Measurements from ENCODE around the gene RFX5.
"Not testable (repeated sequence)": the region's sequence is repeated elsewhere in the genome, so short reads cannot be mapped to it uniquely, and the experiment has no call there.

Gene RFX5

DNA sequence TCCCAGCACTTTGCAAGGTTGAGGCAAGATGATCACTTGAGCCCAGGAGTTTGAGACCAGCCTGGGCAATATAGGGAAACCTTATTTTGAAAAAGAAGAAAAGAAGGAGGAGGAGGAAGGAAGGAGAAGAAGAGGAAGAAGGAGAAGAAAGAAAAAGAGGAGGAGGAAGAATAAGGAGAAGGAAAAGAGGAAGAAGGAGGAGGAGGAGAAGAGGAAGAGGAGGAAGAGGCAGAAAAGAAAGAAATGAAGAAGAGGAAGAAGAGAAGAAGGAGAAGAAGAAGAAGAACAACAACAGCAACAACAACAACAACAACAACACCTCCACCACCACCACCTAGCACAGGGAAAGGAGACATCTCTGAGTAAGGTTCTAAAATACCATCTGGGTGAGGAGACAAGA is 14.8 kb upstream of the RFX5 start:
- no peak for DNase-seq

DNA sequence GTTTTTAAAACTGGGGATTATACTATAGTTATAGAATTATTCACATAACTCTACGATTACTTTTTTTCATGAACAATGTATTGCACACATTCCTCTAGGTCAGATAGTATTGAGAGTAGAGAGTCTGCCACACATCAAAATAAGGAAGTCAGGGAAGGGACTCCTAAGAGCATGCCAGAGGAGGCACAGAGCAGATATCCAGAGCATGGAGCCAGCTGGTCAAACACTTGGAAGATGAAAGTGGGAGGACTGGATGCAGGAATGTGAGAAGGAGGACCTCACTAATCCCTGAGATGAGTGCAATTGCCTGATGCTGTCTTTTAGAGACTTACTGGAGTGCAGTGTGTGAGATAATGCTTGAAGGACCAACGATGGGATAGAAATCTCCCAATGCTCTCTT is 9.6 kb upstream of the RFX5 start:
- DNase-seq = no peak

DNA sequence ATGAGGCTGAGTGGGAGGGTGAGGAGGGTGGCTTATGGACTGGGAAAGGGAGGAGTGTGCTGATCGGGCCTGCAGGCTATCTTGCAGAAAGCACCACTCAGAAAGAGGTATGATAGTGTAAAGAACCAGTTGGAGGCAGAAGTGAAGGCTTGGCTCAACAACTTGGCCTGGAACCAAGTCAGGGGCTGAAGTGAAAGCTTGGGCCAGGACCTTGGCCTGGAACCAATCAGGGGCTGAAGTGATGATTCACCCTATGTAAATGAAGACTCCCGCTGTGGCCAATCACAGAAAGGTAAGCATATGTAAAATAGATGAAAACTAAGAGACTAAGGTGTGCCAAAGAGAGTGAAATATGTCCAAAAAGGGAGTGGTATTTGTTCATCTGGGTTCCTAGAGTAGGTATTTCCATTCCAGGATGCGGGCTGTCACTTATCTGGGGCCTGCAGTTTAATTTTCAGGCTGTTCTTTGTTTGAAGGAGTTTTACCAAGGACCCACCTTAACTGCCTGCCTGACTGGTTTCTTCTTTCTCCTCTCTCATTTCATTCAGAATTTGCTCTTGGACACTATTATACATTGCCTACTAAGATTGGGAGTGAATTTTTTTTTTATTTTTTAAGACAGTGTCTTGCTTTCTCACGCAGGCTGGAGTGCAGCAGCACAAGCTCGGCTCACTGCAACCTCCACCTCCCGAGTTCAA is 5.1 kb upstream of the RFX5 start:
- DNase-seq = peak; percentile 80

DNA sequence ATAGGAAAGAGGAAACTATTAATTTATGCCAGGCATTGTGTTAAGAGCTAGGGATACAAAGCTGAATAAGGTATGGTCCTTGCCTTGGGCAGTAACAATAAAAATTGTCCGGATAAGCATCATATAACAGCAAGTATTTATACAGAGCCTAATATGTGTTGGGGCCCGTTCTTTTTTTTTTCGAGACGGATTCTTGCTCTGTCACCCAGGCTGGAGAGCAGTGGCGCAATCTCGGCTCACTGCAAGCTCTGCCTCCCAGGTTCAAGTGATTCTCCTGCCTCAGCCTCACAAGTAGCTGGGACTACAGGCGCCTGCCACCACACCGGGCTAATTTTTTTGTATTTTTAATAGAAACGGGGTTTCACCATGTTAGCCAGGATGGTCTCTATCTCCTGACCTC is 3.3 kb upstream of the RFX5 start:
- not testable (repeated sequence) for DNase-seq

DNA sequence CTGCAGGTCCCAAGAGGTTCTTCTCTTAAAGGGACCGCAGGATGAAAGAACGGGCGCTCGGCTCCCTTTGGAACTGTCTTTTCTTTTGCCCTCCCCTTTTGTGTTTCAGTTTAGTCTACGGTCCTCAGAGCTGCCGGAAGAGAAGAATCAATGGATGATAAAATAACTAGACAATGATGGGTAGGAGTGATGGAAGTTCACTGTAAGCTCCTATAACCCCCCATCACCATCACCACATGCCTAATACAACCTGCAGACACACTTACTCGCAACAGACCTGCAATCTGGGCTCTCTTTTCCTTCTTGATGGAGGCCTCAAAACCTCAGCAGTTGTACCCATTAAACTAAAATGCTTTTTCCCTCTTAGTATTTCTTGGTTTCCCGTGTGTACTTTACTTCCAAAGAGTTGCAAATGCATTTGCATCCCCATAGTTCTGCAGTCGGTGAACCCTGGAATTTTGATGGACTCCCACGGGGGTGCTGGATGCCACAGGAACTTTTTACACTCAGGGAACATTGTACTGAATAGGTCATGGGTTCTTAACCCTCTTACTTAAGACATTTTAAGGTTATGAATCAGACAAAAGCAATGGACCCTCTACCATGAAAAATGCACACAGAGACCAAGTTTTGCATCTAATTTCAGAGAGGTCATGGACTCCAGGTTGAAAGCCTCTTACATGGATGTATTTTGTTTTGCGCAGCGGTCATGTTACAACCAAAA is 633 bp upstream of the RFX5 start:
- no peak for DNase-seq

GRCh38 chr1:151346082-151346768 is 827 bp downstream of the RFX5 start:
- peak; percentile 43 for DNase-seq

- no peak for DNase-seq
These were observed 2.8 kb downstream of the RFX5 start for GRCh38 chr1:151344291-151344690.

DNA sequence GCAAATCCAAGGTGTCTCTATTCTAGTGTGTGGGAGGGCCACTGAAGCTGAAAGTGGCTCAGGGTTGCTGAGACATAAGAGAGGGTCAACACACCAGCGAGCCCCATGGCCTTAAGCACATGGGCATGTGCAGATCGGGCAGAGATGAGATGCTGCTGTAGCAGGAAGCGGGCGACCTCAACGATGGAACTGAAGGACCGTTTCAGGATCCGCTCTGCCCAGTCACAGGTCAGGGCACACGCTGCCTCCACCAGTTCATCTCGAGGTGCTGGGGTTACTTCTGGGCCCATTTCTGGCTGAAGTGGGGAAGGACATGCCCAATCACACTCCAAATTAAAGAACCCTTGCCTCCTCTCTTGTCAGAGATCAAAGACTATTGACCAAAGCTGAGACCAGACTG is 3.5 kb downstream of the RFX5 start:
- no peak for DNase-seq

DNA sequence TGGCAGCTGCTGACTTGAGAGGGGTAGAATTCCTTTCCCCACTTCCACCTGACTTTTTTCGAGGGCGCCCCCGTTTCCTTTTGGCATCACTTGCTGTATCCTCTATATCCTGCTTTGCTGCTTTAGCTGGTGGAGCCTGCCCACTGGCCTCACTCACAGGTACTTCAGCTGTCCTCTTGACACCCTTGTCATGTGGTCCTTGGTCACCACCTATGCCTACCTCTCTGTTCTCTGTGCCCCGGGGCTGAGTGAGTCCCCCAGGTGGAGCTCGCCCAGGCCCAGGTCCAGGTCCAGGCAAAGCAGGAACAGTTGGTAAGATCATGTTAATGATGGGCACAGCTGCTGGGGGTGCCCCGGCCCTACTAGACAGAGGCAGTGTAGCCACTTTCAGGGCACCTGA is 4.5 kb downstream of the RFX5 start:
- DNase-seq = no peak

- no peak for DNase-seq
These were observed 5.0 kb downstream of the RFX5 start for GRCh38 chr1:151342021-151342420.

DNA sequence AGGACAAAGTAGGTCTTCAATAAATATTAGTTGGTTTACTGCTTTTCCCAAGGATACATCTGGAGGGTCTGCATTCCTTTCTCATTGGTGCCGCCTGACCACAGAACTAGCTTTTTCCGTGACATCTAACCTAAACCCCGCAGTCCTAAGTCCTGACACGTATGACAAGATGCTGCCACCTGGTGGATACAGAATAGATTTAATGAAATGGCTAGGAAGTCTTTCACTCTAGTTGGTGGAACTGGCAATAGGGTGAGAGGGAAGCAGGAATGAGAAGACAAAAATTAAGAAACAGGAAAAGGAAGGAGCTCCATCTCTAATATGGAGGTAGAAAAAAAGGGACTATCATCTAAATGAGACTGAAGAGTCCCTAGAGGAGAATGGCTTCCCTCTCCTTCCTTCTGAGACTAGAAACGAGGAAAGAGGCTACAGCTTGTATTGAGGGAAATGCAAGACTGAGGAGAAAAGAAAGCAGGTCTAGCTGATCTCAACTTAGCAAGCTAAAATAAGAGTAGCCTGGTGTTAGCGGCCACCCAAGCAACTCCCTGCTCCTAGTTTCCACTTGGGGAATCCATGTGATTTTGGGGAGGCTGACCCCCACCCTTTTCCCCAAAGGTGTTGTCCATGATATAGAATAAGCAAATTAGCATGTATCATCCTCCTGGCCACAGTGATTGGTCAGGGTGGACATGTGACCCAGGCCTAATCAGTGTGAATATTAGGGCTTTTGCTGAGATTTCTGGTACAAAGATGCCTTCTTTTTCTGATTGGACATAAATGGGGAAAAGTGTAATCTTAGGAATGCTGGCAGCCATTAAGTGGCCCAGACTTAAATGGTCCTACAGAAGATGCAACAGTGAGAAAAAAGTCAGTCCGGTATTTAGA is 5.9 kb downstream of the RFX5 start:
- DNase-seq = peak; percentile 93

- DNase-seq = no peak
These were observed 10.5 kb downstream of the RFX5 start for GRCh38 chr1:151336556-151336955.

DNA sequence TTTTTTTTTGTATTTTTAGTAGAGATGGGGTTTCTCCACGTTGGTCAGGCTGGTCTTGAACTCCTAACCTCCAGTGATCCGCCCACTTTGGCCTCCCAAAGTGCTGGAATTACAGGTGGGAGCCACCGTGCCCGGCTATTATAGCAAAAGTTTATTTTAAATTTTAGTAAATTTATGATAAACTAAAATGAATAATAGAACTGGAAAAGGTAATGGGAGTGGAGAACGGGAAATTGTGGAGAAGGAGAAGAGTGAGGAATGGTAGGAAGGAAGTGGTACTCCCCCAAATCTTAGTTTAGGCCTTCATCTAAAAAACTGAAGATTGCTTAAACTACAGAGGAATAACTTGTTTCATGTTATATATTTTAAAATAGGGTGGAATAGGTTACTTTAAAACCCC is 12.2 kb downstream of the RFX5 start:
- DNase-seq = no peak

- peak; percentile 74 for DNase-seq
These were observed 19.0 kb downstream of the RFX5 start for GRCh38 chr1:151327903-151328674.

- DNase-seq = peak; percentile 99
These were observed 19.7 kb downstream of the RFX5 start, which contains the start of gene PI4KB for GRCh38 chr1:151327223-151327902. Gene PI4KB, minus strand, starts transcription at chr1:151327416. Its CDS starts 10,935 bp downstream, at chr1:151316481.

DNA sequence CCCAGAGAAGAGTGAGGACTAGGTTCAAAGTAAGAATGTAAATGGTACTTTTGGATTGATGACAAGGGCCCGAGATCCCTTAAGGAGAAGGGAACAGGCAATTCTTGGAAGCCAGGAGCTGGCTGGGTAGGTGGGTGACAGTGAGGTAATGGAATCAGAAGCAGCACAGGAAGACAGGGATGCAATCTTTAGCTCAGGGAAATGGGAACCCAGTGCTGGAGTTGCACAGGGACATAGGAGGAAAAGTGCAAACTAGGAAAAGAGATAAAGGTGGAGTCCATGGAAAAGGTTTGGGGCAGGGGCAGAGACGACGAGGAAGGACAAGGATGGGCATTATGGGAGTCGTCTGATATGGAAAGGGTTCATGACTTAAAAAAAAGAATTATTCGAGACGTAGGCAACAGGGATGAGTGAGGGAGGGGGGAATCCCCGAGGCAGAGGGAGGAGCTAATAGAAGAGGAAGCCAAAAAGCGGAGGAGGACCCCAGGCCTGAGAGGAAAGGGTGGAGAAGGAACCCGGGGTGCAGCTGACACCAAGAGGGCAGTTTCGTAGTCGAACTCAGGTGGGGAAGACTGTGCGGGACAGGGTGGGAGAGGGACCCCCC is 20.3 kb downstream of the RFX5 start:
- DNase-seq = peak; percentile 88

DNA sequence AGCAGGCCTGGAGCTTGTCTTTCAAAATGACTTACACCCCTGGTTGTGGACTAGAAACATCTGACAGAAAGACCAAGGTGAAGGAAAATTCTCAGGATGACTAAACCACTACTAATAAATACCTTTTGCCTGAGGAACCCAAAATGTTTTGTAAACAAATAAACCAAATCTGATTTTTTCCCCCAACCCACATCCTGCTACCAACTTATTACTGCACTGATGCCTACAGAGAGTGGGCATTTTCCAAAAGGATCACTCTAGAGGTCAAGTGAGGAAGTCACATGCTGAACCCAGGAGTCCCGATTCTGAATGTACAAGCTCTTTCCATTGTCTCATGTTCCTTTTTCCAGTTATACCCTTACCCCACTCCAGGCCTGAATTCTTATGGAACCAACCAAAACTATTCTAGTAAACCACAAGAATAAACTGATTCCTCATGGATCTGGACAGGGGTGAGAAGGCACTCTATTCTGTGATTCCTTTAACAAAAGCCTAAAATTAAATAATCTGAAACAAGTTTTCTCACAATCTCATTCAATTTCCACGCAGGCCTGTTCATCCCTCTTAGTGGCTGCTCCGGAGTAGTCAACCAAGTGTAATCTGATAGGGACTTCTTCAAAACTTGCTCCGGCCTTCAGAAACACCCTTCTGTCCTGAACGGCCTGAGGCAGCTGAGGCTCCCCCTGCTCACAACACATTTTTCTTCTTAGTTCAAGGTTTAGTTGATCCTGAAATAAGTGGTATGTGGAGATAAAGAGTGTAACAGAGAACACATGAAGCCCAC is 21.2 kb downstream of the RFX5 start:
- peak; percentile 55 for DNase-seq

GRCh38 chr1:151325231-151325630 is 21.8 kb downstream of the RFX5 start:
- DNase-seq = no peak

DNA sequence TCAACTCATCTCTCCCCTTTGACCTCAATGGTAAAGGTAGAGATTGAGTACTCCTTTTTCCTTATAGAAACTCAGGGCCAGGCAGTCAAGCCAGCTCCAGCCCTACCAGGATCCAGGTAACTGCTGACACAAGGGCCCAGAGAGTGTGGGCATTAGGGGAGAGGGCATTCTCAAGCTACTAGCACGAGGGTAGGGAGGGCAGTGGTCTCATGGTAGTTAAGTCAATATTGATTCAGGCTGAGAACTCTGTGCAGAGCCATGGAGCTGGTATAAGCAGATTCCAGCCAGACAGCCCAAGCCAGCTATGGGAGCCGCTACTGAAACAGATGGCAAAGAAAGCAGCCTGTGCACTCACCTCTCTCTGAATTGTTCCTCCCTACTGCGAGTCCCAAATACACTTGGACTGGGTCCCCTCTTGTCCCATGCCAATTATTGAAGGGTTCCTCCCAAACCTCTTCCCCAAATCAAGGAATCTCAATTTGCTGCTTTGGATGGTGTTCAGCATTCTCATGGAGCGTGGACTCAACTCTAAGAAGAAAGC is 22.6 kb downstream of the RFX5 start:
- DNase-seq = no peak

GRCh38 chr1:151318975-151319374 is 28.1 kb downstream of the RFX5 start:
- no peak for DNase-seq

All from OCI-M1 (cell line).